GM12891 (cell line): ENCODE measurements around the gene TMEM203.

Experiments
- POLR2A ChIP-seq: IDR thresholded peaks from 2 replicates; pipeline ENCODE4 v1.6.1; 2011; ENCODE audit warnings: low read depth, low read length, control low read depth
- POLR2AphosphoS5 ChIP-seq: IDR thresholded peaks from 2 replicates; pipeline ENCODE4 v1.6.1; 2011; ENCODE audit warnings: low read depth, low read length, control low read depth
- SPI1 ChIP-seq: IDR thresholded peaks from 2 replicates; pipeline ENCODE4 v1.6.1; 2011; ENCODE audit warnings: low read depth, low read length, control low read depth
- TAF1 ChIP-seq: IDR thresholded peaks from 2 replicates; pipeline ENCODE4 v1.6.1; 2011; ENCODE audit warnings: low read depth, low read length, control low read depth

DNA sequence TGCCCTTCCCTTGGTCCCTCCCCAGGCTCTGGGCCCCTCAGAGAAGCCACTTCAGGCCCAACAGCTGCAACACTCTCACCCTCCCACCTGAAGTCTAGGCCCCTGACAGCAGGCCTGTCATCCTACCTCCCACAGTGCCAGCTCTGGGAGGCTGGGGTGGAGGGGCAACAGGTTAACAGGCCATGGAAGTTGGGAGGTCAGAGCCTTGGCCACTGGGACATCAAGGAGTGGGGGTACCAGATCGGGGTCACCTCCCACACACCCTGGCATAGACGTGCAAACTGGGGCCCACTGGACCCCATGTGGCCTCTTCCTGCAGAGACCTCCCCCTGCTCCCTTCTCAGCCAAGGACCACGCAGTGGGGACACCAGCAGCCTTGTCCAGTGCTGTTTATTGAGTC lies 14.2 kb downstream of the TMEM203 start:
- TF ChIP-seq POLR2A, result no peak
- TF ChIP-seq TAF1, result no peak
- TF ChIP-seq POLR2AphosphoS5, result no peak
- TF ChIP-seq SPI1, result no peak
